Astrocyte (in vitro differentiated cells and primary cell): Measurements from ENCODE around the gene CIDEC. TPM values are rescaled to one million over a fixed set of nuclear protein-coding genes. Genes with fewer than 3 reads are reported as not detected.

Experiments used
- DNase-seq: peaks from one replicate; pipeline ENCODE4 v3.0.0-alpha.2; 2010; ENCODE audit warnings: low read depth
- FAIRE-seq: peaks from 2 replicates; lab custom pipeline; 2011; peaks lifted over from hg19 to GRCh38; lab: Jason Lieb, UNC
- H2AFZ ChIP-seq: 2 replicates; pipeline ENCODE4 v1.6.0; 2012; ENCODE audit warnings: low read depth, low read length, inconsistent platforms
- H3K27ac ChIP-seq: 2 replicates; pipeline ENCODE4 v1.5.1; 2011; ENCODE audit warnings: low read depth, low read length, inconsistent platforms
- H3K27me3 ChIP-seq: 2 replicates; pipeline ENCODE4 v1.6.0; 2011; ENCODE audit warnings: low read length, inconsistent platforms; ENCODE audit not compliant: insufficient read depth
- H3K36me3 ChIP-seq: 2 replicates; pipeline ENCODE4 v1.5.1; 2011; ENCODE audit warnings: low read length, inconsistent platforms; ENCODE audit not compliant: insufficient read depth
- H3K4me1 ChIP-seq: 2 replicates; pipeline ENCODE4 v1.5.1; 2011; ENCODE audit warnings: low read length, inconsistent platforms; ENCODE audit not compliant: insufficient read depth
- H3K4me2 ChIP-seq: 2 replicates; pipeline ENCODE4 v1.6.0; 2012; ENCODE audit warnings: low read length, inconsistent platforms
- H3K4me3 ChIP-seq: 2 replicates; pipeline ENCODE4 v1.5.1; 2011; ENCODE audit warnings: low read depth, mild to moderate bottlenecking, low read length, inconsistent platforms; ENCODE audit not compliant: insufficient read depth
- H3K79me2 ChIP-seq: 2 replicates; pipeline ENCODE4 v1.6.0; 2012; ENCODE audit warnings: mild to moderate bottlenecking, low read length, inconsistent platforms; ENCODE audit not compliant: insufficient read depth
- H3K9ac ChIP-seq: 2 replicates; pipeline ENCODE4 v1.6.0; 2012; ENCODE audit warnings: mild to moderate bottlenecking, low read length, inconsistent platforms
- H3K9me3 ChIP-seq: 2 replicates; pipeline ENCODE4 v1.5.1; 2012; ENCODE audit warnings: low read depth, mild to moderate bottlenecking, low read length, inconsistent platforms; ENCODE audit not compliant: insufficient read depth
- H4K20me1 ChIP-seq: 2 replicates; pipeline ENCODE4 v1.6.0; 2012; ENCODE audit warnings: low read length, inconsistent platforms; ENCODE audit not compliant: insufficient read depth
- H3K27ac Mint-ChIP-seq: one replicate; pipeline ENCODE4 v1.8.0; 2021; ENCODE audit warnings: mild to moderate bottlenecking, mixed read lengths; ENCODE audit not compliant: unreplicated experiment
- H3K27me3 Mint-ChIP-seq: one replicate; pipeline ENCODE4 v1.8.0; 2021; ENCODE audit warnings: low read depth, mixed read lengths; ENCODE audit not compliant: unreplicated experiment
- H3K36me3 Mint-ChIP-seq: one replicate; pipeline ENCODE4 v1.8.0; 2021; ENCODE audit warnings: low read depth, mixed read lengths; ENCODE audit not compliant: unreplicated experiment
- H3K4me1 Mint-ChIP-seq: one replicate; pipeline ENCODE4 v1.8.0; 2021; ENCODE audit warnings: low read depth, mixed read lengths; ENCODE audit not compliant: unreplicated experiment
- H3K4me3 Mint-ChIP-seq: one replicate; pipeline ENCODE4 v1.8.0; 2021; ENCODE audit warnings: mild to moderate bottlenecking, moderate library complexity, mixed read lengths; ENCODE audit not compliant: unreplicated experiment
- H3K9me3 Mint-ChIP-seq: one replicate; pipeline ENCODE4 v1.8.0; 2021; ENCODE audit warnings: mild to moderate bottlenecking, mixed read lengths; ENCODE audit not compliant: unreplicated experiment
- CTCF ChIP-seq: IDR thresholded peaks from 2 replicates; pipeline ENCODE4 v1.5.1; 2011; ENCODE audit warnings: low read depth, mild to moderate bottlenecking, inconsistent platforms, low read length, moderate library complexity; ENCODE audit not compliant: insufficient read depth
- EZH2 ChIP-seq: IDR thresholded peaks from 2 replicates; pipeline ENCODE4 v1.6.1; 2012; ENCODE audit warnings: mild to moderate bottlenecking, low read length, inconsistent platforms; ENCODE audit not compliant: insufficient read depth
- total RNA-seq: library from RNA; stranded (reverse); gene quantifications from 2 replicates; pipeline ENCODE4 v1.2.1, GENCODE V29; 2021

CIDEC gene
- total RNA-seq, 1 donor from 2014 or later, result not detected

- DNase-seq, result no peak
- no peaks in the 10 kb centered on the region for H3K27me3 Mint-ChIP-seq
- Histone ChIP-seq H3K9me3 (no peaks in the 10 kb centered on the region), H3K79me2 (no peaks in the 10 kb centered on the region), H3K9ac (no peak overlapping the region), H3K4me2 (no peak overlapping the region), H3K4me1 (peaks cover 29% of the 10 kb centered on the region), H3K36me3 (no peaks in the 10 kb centered on the region), H3K27ac (no peak overlapping the region), H2AFZ (no peak overlapping the region), H3K27me3 (no peaks in the 10 kb centered on the region), H3K4me3 (no peak overlapping the region), H4K20me1 (no peaks in the 10 kb centered on the region)
- TF ChIP-seq CTCF (no peak), EZH2 (no peak)
- peaks cover 9% of the 10 kb centered on the region for H3K9me3 Mint-ChIP-seq
- no peak overlapping the region for H3K4me3 Mint-ChIP-seq
- peaks cover 10% of the 10 kb centered on the region for H3K36me3 Mint-ChIP-seq
- H3K4me1 Mint-ChIP-seq, result peaks cover 10% of the 10 kb centered on the region
- FAIRE-seq, result no peak
- H3K27ac Mint-ChIP-seq, result no peak overlapping the region
Observed at GRCh38 chr3:9914011-9914410, 34.0 kb upstream of the CIDEC start.

- Mint-ChIP-seq H3K27ac (no peak overlapping the region), H3K4me1 (peaks cover 9% of the 10 kb centered on the region), H3K27me3 (no peaks in the 10 kb centered on the region), H3K36me3 (peaks cover 10% of the 10 kb centered on the region), H3K4me3 (no peak overlapping the region), H3K9me3 (peaks cover 9% of the 10 kb centered on the region)
- peaks cover 29% of the 10 kb centered on the region for H3K4me1 ChIP-seq
- H3K27me3 ChIP-seq, result no peaks in the 10 kb centered on the region
- no peaks in the 10 kb centered on the region for H3K9me3 ChIP-seq
- no peak for DNase-seq
- no peaks in the 10 kb centered on the region for H3K79me2 ChIP-seq
- H3K9ac ChIP-seq, result no peak overlapping the region
- FAIRE-seq, result no peak
- no peak overlapping the region for H2AFZ ChIP-seq
- H3K4me2 ChIP-seq, result no peak overlapping the region
- no peaks in the 10 kb centered on the region for H3K36me3 ChIP-seq
- no peak for TF ChIP-seq CTCF
- TF ChIP-seq EZH2, result no peak
- no peaks in the 10 kb centered on the region for H4K20me1 ChIP-seq
- no peak overlapping the region for H3K4me3 ChIP-seq
- no peak overlapping the region for H3K27ac ChIP-seq
Observed at GRCh38 chr3:9913601-9914000, 33.5 kb upstream of the CIDEC start.

GRCh38 chr3:9912294-9912935 is 32.4 kb upstream of the CIDEC start:
- H3K79me2 ChIP-seq, result no peaks in the 10 kb centered on the region
- H3K4me1 Mint-ChIP-seq, result peaks cover 7% of the 10 kb centered on the region
- no peaks in the 10 kb centered on the region for H3K9me3 ChIP-seq
- H3K4me1 ChIP-seq, result peaks cover 24% of the 10 kb centered on the region
- H3K4me2 ChIP-seq, result no peak overlapping the region
- H3K4me3 ChIP-seq, result no peak overlapping the region
- FAIRE-seq, result no peak
- TF ChIP-seq CTCF (no peak), EZH2 (no peak)
- peaks cover 9% of the 10 kb centered on the region for H3K9me3 Mint-ChIP-seq
- H3K36me3 Mint-ChIP-seq, result peaks cover 10% of the 10 kb centered on the region
- H3K27me3 ChIP-seq, result no peaks in the 10 kb centered on the region
- no peak overlapping the region for H2AFZ ChIP-seq
- no peak overlapping the region for H3K27ac Mint-ChIP-seq
- no peak overlapping the region for H3K9ac ChIP-seq
- H3K4me3 Mint-ChIP-seq, result no peak overlapping the region
- DNase-seq, result peak; percentile 84
- H3K27ac ChIP-seq, result no peak overlapping the region
- no peaks in the 10 kb centered on the region for H4K20me1 ChIP-seq
- H3K36me3 ChIP-seq, result no peaks in the 10 kb centered on the region
- no peaks in the 10 kb centered on the region for H3K27me3 Mint-ChIP-seq
